ENCODE measurements around the gene ABAT.

- TF ChIP-seq EZH2 (IDR thresholded peaks at IDR 0.05; ENCODE audit: borderline replicate concordance, low read length) (no peak), CTCF (IDR thresholded peaks at IDR 0.05; ENCODE audit: low read length) (no peak)
These were observed 66.4 kb downstream of the ABAT start for GRCh38 chr16:8740775-8741355.

Data from OCI-LY1 (cell line).